ENCODE results near the gene PLSCR4.

Gene PLSCR4

DNA sequence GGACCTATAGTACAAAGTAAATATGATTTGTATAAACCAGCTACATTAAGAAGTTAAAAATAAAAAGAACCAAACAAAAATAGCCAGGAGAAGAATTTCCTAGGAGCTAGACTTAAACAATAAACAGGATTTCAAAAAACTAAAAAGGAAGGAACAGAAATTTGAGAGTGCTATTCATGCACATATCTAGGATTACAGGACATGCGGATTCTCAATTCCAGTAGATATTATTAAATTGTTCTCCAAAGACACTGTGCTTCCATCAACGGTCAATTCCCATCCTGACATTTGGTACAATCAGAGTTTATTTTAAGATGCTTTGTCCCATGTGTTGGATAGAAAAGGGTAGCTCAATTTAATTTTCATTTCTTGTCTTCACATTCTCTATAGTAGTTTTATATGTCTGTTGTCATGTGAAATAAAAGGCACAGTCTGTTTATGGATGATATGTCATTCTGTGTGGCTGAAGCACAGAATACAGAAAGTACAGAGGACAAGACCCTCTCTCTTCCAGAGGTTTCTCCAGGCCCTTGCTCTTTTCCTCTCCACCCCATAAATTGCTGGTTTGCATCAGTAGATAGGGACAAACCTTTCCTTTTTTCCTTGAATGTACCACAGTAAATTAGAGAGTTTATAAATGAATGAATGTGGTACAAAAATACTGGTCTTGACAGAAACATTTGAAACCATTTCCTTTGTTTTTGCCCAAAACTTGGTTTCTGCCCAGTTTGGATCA is 93.4 kb downstream of the PLSCR4 start:
- no peak overlapping the region for H3K4me3 ChIP-seq (ENCODE audit: low read depth, low read length)
- CTCF ChIA-PET: interaction anchor here (2.5 kb wide), 1 partner anchor 31 kb away, joined by 7 read pairs; no protein-coding TSS in a partner anchor

DNA sequence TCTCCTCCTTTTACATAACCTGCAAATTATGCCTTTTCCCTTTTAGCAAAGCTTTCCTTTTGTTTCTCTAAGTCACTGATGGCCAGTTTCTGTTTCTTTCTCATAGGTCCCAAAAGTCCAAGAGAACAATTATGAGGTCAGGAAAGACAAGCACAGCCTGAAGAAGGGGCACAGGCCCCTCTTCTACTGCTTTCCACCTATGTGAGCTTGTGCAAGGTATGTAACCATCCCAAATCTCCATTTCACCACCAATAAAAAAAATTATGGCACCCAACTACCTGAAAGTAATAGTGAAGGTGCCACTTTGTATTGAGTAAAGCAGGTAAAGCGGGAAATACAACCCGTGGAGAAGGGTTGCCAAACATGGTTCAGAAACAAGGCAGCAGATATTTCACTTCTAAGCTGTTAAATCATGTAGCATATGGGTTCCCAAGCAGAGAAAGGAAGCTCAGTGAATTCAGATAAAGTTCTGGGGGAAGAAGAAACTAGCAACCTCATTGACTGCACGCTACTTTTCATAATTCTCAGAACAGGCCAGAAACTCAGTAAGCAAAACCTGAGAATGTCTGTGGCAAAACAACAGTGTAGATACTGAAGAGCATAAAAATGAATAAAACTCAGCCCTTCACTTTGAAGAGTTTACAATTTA is 94.1 kb downstream of the PLSCR4 start:
- POLR2A ChIA-PET: no interaction called here

More for the DNA sequence above, 93.4 kb downstream of the PLSCR4 start:
- POLR2A ChIA-PET: no interaction called here
- TF ChIP-seq ZNF274 (IDR thresholded peaks at IDR 0.05; ENCODE audit: low read length) (no peak), ZNF274 (tag by site-specific recombination; IDR thresholded peaks at IDR 0.05; ENCODE audit: borderline replicate concordance) (no peak), ZNF629 (tag by site-specific recombination; IDR thresholded peaks at IDR 0.05) (no peak), ZNF561 (tag by site-specific recombination; IDR thresholded peaks at IDR 0.05; ENCODE audit: borderline replicate concordance) (no peak)
- TF ChIP-seq, protein P1, sequence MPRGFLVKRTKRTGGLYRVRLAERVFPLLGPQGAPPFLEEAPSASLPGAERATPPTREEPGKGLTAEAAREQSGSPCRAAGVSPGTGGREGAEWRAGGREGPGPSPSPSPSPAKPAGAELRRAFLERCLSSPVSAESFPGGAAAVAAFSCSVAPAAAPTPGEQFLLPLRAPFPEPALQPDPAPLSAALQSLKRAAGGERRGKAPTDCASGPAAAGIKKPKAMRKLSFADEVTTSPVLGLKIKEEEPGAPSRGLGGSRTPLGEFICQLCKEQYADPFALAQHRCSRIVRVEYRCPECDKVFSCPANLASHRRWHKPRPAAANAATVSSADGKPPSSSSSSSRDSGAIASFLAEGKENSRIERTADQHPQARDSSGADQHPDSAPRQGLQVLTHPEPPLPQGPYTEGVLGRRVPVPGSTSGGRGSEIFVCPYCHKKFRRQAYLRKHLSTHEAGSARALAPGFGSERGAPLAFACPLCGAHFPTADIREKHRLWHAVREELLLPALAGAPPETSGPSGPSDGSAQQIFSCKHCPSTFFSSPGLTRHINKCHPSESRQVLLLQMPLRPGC (tag by site-specific recombination; IDR thresholded peaks at IDR 0.05): no peak
- TF ChIP-seq, protein P2, sequence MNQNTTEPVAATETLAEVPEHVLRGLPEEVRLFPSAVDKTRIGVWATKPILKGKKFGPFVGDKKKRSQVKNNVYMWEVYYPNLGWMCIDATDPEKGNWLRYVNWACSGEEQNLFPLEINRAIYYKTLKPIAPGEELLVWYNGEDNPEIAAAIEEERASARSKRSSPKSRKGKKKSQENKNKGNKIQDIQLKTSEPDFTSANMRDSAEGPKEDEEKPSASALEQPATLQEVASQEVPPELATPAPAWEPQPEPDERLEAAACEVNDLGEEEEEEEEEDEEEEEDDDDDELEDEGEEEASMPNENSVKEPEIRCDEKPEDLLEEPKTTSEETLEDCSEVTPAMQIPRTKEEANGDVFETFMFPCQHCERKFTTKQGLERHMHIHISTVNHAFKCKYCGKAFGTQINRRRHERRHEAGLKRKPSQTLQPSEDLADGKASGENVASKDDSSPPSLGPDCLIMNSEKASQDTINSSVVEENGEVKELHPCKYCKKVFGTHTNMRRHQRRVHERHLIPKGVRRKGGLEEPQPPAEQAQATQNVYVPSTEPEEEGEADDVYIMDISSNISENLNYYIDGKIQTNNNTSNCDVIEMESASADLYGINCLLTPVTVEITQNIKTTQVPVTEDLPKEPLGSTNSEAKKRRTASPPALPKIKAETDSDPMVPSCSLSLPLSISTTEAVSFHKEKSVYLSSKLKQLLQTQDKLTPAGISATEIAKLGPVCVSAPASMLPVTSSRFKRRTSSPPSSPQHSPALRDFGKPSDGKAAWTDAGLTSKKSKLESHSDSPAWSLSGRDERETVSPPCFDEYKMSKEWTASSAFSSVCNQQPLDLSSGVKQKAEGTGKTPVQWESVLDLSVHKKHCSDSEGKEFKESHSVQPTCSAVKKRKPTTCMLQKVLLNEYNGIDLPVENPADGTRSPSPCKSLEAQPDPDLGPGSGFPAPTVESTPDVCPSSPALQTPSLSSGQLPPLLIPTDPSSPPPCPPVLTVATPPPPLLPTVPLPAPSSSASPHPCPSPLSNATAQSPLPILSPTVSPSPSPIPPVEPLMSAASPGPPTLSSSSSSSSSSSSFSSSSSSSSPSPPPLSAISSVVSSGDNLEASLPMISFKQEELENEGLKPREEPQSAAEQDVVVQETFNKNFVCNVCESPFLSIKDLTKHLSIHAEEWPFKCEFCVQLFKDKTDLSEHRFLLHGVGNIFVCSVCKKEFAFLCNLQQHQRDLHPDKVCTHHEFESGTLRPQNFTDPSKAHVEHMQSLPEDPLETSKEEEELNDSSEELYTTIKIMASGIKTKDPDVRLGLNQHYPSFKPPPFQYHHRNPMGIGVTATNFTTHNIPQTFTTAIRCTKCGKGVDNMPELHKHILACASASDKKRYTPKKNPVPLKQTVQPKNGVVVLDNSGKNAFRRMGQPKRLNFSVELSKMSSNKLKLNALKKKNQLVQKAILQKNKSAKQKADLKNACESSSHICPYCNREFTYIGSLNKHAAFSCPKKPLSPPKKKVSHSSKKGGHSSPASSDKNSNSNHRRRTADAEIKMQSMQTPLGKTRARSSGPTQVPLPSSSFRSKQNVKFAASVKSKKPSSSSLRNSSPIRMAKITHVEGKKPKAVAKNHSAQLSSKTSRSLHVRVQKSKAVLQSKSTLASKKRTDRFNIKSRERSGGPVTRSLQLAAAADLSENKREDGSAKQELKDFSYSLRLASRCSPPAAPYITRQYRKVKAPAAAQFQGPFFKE (tag by site-specific recombination; IDR thresholded peaks at IDR 0.05; ENCODE audit: borderline replicate concordance): no peak
- Histone ChIP-seq H3K9me3 (ENCODE audit: control insufficient read depth, insufficient read depth, low read depth, low read length) (no peaks in the 10 kb centered on the region), H3K27ac (ENCODE audit: extremely low read depth, low read depth, low read length) (no peak overlapping the region), H3K4me1 (ENCODE audit: control insufficient read depth, insufficient read depth, low read length) (peaks cover 12% of the 10 kb centered on the region; the same call in 1 of the 2 replicates), H3K36me3 (ENCODE audit: control insufficient read depth in 2 of 2, insufficient read depth in 1 of 2, low read length in 2 of 2) (no peaks in the 10 kb centered on the region)

DNA sequence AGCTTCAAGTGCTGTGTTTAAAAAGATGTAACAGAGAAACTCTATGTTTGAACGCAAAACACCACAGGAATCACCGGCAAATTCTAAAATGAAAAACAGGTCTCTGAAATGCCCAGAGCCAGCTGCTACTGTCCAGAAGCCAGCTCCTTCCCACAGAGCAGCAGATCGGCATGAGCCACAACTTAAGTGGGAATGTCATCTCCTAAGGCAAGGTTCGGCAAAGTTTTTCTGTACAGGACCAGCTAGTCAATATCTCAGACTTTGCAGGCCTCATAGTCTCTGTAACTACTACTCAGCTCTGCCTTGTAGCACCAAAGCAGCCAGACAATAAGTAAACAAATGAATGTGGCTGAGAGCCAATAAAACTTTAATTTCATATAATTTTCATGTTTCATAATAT is 94.8 kb downstream of the PLSCR4 start:
- H3K4me1 ChIP-seq (ENCODE audit: control insufficient read depth, insufficient read depth, low read length): peaks cover 10% of the 10 kb centered on the region; the same call in 1 of the 2 replicates
- POLR2A ChIA-PET: no interaction called here
- no peaks in the 10 kb centered on the region for H3K9me3 ChIP-seq (ENCODE audit: control insufficient read depth, insufficient read depth, low read depth, low read length)
- no peak overlapping the region for H3K4me3 ChIP-seq (ENCODE audit: low read depth, low read length)
- TF ChIP-seq YY1 (tag by site-specific recombination; IDR thresholded peaks at IDR 0.05) (no peak), OSR2 (tag by site-specific recombination; IDR thresholded peaks at IDR 0.05) (0 out of 2 replicates have a peak, but pooled peaks have one; percentile 41)
- H3K27ac ChIP-seq (ENCODE audit: extremely low read depth, low read depth, low read length): peak overlapping the region; percentile 45
- peaks cover 0 to 5% of the 10 kb centered on the region in 2 experiments; a peak in 2 of 3 replicates for H3K36me3 ChIP-seq (ENCODE audit: control insufficient read depth in 2 of 2, insufficient read depth in 1 of 2, low read length in 2 of 2)
- CTCF ChIA-PET: no interaction called here

More for the DNA sequence above, 94.1 kb downstream of the PLSCR4 start:
- TF ChIP-seq PRDM1 (tag by site-specific recombination; IDR thresholded peaks at IDR 0.05) (peak; percentile 37), KLF1 (tag by site-specific recombination; IDR thresholded peaks at IDR 0.05) (no peak)
- TF ChIP-seq, protein P3, sequence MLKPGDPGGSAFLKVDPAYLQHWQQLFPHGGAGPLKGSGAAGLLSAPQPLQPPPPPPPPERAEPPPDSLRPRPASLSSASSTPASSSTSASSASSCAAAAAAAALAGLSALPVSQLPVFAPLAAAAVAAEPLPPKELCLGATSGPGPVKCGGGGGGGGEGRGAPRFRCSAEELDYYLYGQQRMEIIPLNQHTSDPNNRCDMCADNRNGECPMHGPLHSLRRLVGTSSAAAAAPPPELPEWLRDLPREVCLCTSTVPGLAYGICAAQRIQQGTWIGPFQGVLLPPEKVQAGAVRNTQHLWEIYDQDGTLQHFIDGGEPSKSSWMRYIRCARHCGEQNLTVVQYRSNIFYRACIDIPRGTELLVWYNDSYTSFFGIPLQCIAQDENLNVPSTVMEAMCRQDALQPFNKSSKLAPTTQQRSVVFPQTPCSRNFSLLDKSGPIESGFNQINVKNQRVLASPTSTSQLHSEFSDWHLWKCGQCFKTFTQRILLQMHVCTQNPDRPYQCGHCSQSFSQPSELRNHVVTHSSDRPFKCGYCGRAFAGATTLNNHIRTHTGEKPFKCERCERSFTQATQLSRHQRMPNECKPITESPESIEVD (tag by site-specific recombination; IDR thresholded peaks at IDR 0.05): 0 out of 2 replicates have a peak, but pooled peaks have one; percentile 14
- no peaks in the 10 kb centered on the region for H3K9me3 ChIP-seq (ENCODE audit: control insufficient read depth, insufficient read depth, low read depth, low read length)
- H3K4me3 ChIP-seq (ENCODE audit: low read depth, low read length): no peak overlapping the region
- H3K27ac ChIP-seq (ENCODE audit: extremely low read depth, low read depth, low read length): peak overlapping the region; percentile 45; the same call in 1 of the 2 replicates
- CTCF ChIA-PET: interaction anchor here (0.7 to 2.5 kb wide), 2 partner anchors 31 to 64 kb away, joined by 3 to 7 read pairs; no protein-coding TSS in a partner anchor
- peaks cover 10% of the 10 kb centered on the region; the same call in 1 of the 2 replicates for H3K4me1 ChIP-seq (ENCODE audit: control insufficient read depth, insufficient read depth, low read length)
- H3K36me3 ChIP-seq (ENCODE audit: control insufficient read depth in 2 of 2, insufficient read depth in 1 of 2, low read length in 2 of 2): no peaks in the 10 kb centered on the region; a peak in 1 of 3 replicates
